Adrenal gland (tissue), 5 donors: Measurements from ENCODE around the gene BRAT1.

Experiments used
- CTCF ChIP-seq, 6 experiments: fragments of 450-650 bp in 4 of 6; fragments of 200-600 bp in 2 of 6; sonication (generic) in 1 of 6; IDR thresholded peaks; 1 replicate in 5 of 6; 2 replicates in 1 of 6; pipeline versions ENCODE4 v1.5.1 to v1.8.0; 2016 to 2021; ENCODE audit warnings: antibody characterized with exemption in 6 of 6, mild to moderate bottlenecking in 2 of 6, moderate library complexity in 1 of 6
- POLR2A ChIP-seq, 2 donors: fragments of 450-650 bp; IDR thresholded peaks; one replicate each; pipeline ENCODE4 v1.6.1; 2017; ENCODE audit warnings: antibody characterized with exemption in 2 of 2, mild to moderate bottlenecking in 2 of 2, moderate library complexity in 1 of 2
- donor health status: DM: no; HTN: no; CAD: no.

GRCh38 chr7:2521952-2522591, 33.3 kb downstream of the BRAT1 start:
- TF ChIP-seq CTCF (IDR thresholded peaks at IDR 0.05) (no peak), POLR2A (IDR thresholded peaks at IDR 0.05) (no peak)
